ENCODE measurements around the gene CASD1. TPM values are rescaled to one million over a fixed set of nuclear protein-coding genes. Genes with fewer than 3 reads are reported as not detected.

Gene CASD1
- polyA plus RNA-seq, 2 of the 4 experiments (the other 2 are of a cell fraction), result 16.3 to 35.4 TPM

- no peak for DNase-seq (ENCODE audit: low read depth in 1 of 2, low spot score in 1 of 2)
- Histone ChIP-seq H3K4me3 (no peak overlapping the region), H3K9me3 (peaks cover 25% of the 10 kb centered on the region), H3K4me2 (no peak overlapping the region), H3K27ac (no peak overlapping the region), H3K4me1 (no peaks in the 10 kb centered on the region)
- no peak for ATAC-seq
- TF ChIP-seq MYC (IDR thresholded peaks at IDR 0.05; ENCODE audit: borderline replicate concordance, low read length) (no peak), REST (IDR thresholded peaks at IDR 0.05) (no peak), RFX5 (IDR thresholded peaks at IDR 0.05) (no peak), HOXB13 (CRISPR knock-in tag; IDR thresholded peaks at IDR 0.05; ENCODE audit: low read depth) (no peak), CHD4 (IDR thresholded peaks at IDR 0.05; ENCODE audit: borderline replicate concordance) (no peak)
- FAIRE-seq, result no peak
- ChIA-PET CTCF (interaction anchor here (0.7 to 1.1 kb wide), 2 partner anchors 135 to 584 kb away, joined by 3 read pairs; no protein-coding TSS in a partner anchor), POLR2A (no interaction called here)
Measured at GRCh38 chr7:94571816-94572215, 62.2 kb downstream of the CASD1 start.

GRCh38 chr7:94575646-94576045, 66.0 kb downstream of the CASD1 start:
- CTCF ChIA-PET, result no interaction called here
- 80% methylated on average over 2 of the region's 2 CpGs for WGBS (ENCODE audit: missing lambda C conversion rate)
- no peak for ATAC-seq
- TF ChIP-seq CEBPB (IDR thresholded peaks at IDR 0.05) (no peak), FOSB (CRISPR knock-in tag; IDR thresholded peaks at IDR 0.05) (no peak), ZSCAN20 (CRISPR knock-in tag; IDR thresholded peaks at IDR 0.05) (no peak), NPAS2 (CRISPR knock-in tag; IDR thresholded peaks at IDR 0.05; ENCODE audit: borderline replicate concordance) (no peak), MAFK (IDR thresholded peaks at IDR 0.05; ENCODE audit: partially characterized antibody) (no peak), HOXA7 (CRISPR knock-in tag; IDR thresholded peaks at IDR 0.05) (no peak), MAX (IDR thresholded peaks at IDR 0.05) (no peak), EHMT2 (IDR thresholded peaks at IDR 0.05; ENCODE audit: low read depth) (no peak), E2F6 (IDR thresholded peaks at IDR 0.05; ENCODE audit: borderline replicate concordance, low read depth) (no peak), CBX8 (IDR thresholded peaks at IDR 0.05) (no peak), SREBF2 (IDR thresholded peaks at IDR 0.05) (no peak), HOXB13 (CRISPR knock-in tag; IDR thresholded peaks at IDR 0.05; ENCODE audit: low read depth) (no peak)
- peaks cover 28% of the 10 kb centered on the region for H3K9me3 ChIP-seq
- no peak overlapping the region for H3K4me2 ChIP-seq
- peaks cover 21% of the 10 kb centered on the region for H3K4me1 ChIP-seq
- no peak for FAIRE-seq
- DNase-seq (ENCODE audit: low read depth in 1 of 2, low spot score in 1 of 2), result no peak
- no peak overlapping the region for H3K4me3 ChIP-seq
- POLR2A ChIA-PET, result no interaction called here
- no peak overlapping the region for H3K27ac ChIP-seq

- 87% methylated on average over 2 of the region's 2 CpGs for WGBS (ENCODE audit: missing lambda C conversion rate)
- CTCF ChIA-PET, result no interaction called here
- Histone ChIP-seq H3K9me3 (peaks cover 28% of the 10 kb centered on the region), H3K4me1 (peaks cover 27% of the 10 kb centered on the region), H3K27ac (no peak overlapping the region), H3K4me2 (no peak overlapping the region), H3K4me3 (no peak overlapping the region)
- ATAC-seq, result no peak
- POLR2A ChIA-PET, result no interaction called here
- DNase-seq (ENCODE audit: low read depth in 1 of 2, low spot score in 1 of 2), result no peak
- TF ChIP-seq HMGXB4 (CRISPR knock-in tag; IDR thresholded peaks at IDR 0.05; ENCODE audit: borderline replicate concordance) (no peak), BHLHE40 (IDR thresholded peaks at IDR 0.05; ENCODE audit: low read depth, low read length) (no peak), EHMT2 (IDR thresholded peaks at IDR 0.05; ENCODE audit: low read depth) (no peak), FOSL2 (IDR thresholded peaks at IDR 0.05) (no peak), FOSL2 (CRISPR knock-in tag; IDR thresholded peaks at IDR 0.05) (no peak), FOSB (CRISPR knock-in tag; IDR thresholded peaks at IDR 0.05) (no peak), HOXB13 (CRISPR knock-in tag; IDR thresholded peaks at IDR 0.05; ENCODE audit: low read depth) (no peak), HEYL (CRISPR knock-in tag; IDR thresholded peaks at IDR 0.05) (no peak), FOXS1 (CRISPR knock-in tag; IDR thresholded peaks at IDR 0.05) (no peak), ZC3H11A (IDR thresholded peaks at IDR 0.05) (no peak), RFX5 (IDR thresholded peaks at IDR 0.05) (no peak), HES2 (IDR thresholded peaks at IDR 0.05) (no peak)
- no peak for FAIRE-seq
Measured at GRCh38 chr7:94576316-94576715, 66.7 kb downstream of the CASD1 start.
